Stomach (tissue), 9 donors: ENCODE results near the gene PRKN. TPM values are rescaled to one million over a fixed set of nuclear protein-coding genes. Genes with fewer than 3 reads are reported as not detected.

Source experiments
- DNase-seq, 2 donors: peaks; one replicate each; pipeline versions ENCODE4 v3.0.0 to v3.0.0-alpha.2; 2013 to 2019
- H3K27ac ChIP-seq, 5 donors: fragments of 200-600 bp in 4 of 5; sonication (generic) in 4 of 5; one replicate each; pipeline ENCODE4 v1.5.1; 2013 to 2019; ENCODE audit warnings: mild to moderate bottlenecking in 1 of 5, moderate library complexity in 1 of 5
- H3K27me3 ChIP-seq, 3 donors: fragments of 200-600 bp; sonication (generic); one replicate each; pipeline ENCODE4 v1.5.1; 2017 to 2019; ENCODE audit warnings: mixed run types in 1 of 3
- H3K36me3 ChIP-seq, 4 donors: fragments of 200-600 bp; sonication (generic); 1 replicate in 3 of 4; 2 replicates in 1 of 4; pipeline ENCODE4 v1.5.1; 2016 to 2019
- H3K4me1 ChIP-seq, 4 donors: fragments of 200-600 bp; sonication (generic); one replicate each; pipeline ENCODE4 v1.5.1; 2016 to 2019
- H3K4me3 ChIP-seq, 4 donors: fragments of 200-600 bp; sonication (generic) in 3 of 4; one replicate each; pipeline ENCODE4 v1.5.1; 2016 to 2019; ENCODE audit warnings: mild to moderate bottlenecking in 1 of 4
- H3K9me3 ChIP-seq, 4 donors: fragments of 200-600 bp; sonication (generic); one replicate each; pipeline ENCODE4 v1.5.1; 2016 to 2019
- EP300 ChIP-seq: sonication (generic); formaldehyde crosslinking; IDR thresholded peaks from one replicate; pipeline ENCODE4 v1.6.1; 2017; ENCODE audit warnings: antibody characterized with exemption
- POLR2A ChIP-seq, 4 donors: fragments of 450-650 bp; IDR thresholded peaks; one replicate each; pipeline ENCODE4 v1.6.1; 2016; ENCODE audit warnings: antibody characterized with exemption in 4 of 4, control low read depth in 2 of 4, mild to moderate bottlenecking in 1 of 4, moderate library complexity in 1 of 4
- POLR2AphosphoS5 ChIP-seq, 3 donors: sonication (generic); formaldehyde crosslinking; IDR thresholded peaks; one replicate each; pipeline ENCODE4 v1.6.1; 2016; ENCODE audit warnings: antibody characterized with exemption in 3 of 3
- WGBS, 5 donors: extraction: QIAGEN DNeasy Blood & Tissue Kit in 3 of 5; methylation state at CpG; one replicate each; pipeline versions ENCODE4 v1.1.5 to v1.1.7; 2013 to 2018; 5-methylcytosine and 5-hydroxymethylcytosine counted together
- intact Hi-C: fragments of 100-400 bp; cut with DNase I; formaldehyde crosslinking; loops from one replicate; pipeline ENCODE4 v1.15.1; 2023; ENCODE audit warnings: low total_unique reads
- polyA plus RNA-seq, 3 donors: library from polyadenylated mRNA; stranded (reverse); fragments of 200-250 nt; gene quantifications; one replicate each; pipeline ENCODE4 v1.2.3, GENCODE V29; 2013
- total RNA-seq, 5 donors: library from RNA; depleted of rRNA; stranded (reverse); fragments of >200 nt; gene quantifications; one replicate each; pipeline versions ENCODE4 v1.1.0 to v1.2.3, GENCODE V29; 2014 to 2016
- TF ChIP-seq, protein P1 (sequence below), 7 experiments: fragments of 450-650 bp in 4 of 7; fragments of 200-600 bp in 3 of 7; sonication (generic) in 3 of 7; IDR thresholded peaks; one replicate each; pipeline ENCODE4 v1.5.1; 2016 to 2019; ENCODE audit warnings: antibody characterized with exemption in 7 of 7, control low read depth in 2 of 7, mild to moderate bottlenecking in 1 of 7
- donor health status: healthy with polysubstance abuse.
- donor health status: Bipolar disorder and iron deficiency.
- donor health status: healthy.

The PRKN gene
- total and polyA plus RNA-seq, 8 donors, result 0.68 to 19.8 (median 9.5) TPM

DNA sequence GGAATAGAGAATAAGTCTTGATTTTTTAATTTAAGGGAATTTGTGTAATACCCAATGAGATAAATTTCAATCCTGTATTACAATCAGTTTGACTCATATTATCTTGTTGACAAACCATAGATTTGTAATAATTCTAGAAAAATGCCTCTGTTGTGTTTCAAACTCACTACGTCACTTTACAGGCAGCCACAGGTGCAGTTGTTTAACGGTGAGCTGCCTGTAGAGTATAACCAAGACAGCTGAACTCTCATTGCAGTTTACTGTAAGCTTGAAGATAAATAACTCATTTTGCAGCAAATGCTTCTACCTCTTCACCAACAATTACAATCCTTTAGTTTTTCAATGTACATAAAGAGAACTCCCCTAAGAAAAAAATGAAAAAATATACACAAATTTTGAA lies 114.3 kb downstream of the PRKN start:
- WGBS, 5 donors, result 79 to 92% (median 86%) methylated on average over 2 of the region's 2 CpGs
- Histone ChIP-seq H3K4me1 (peaks cover 0 to 10% (median 5%) of the 10 kb centered on the region in 4 donors), H3K36me3 (no peaks in the 10 kb centered on the region), H3K27ac (no peak overlapping the region), H3K4me3 (no peak overlapping the region), H3K9me3 (no peaks in the 10 kb centered on the region), H3K27me3 (no peaks in the 10 kb centered on the region)
- DNase-seq, result no peak
- TF ChIP-seq POLR2A (IDR thresholded peaks at IDR 0.05) (no peak), EP300 (no peak), POLR2AphosphoS5 (IDR thresholded peaks at IDR 0.05) (no peak)
- TF ChIP-seq, protein P1, sequence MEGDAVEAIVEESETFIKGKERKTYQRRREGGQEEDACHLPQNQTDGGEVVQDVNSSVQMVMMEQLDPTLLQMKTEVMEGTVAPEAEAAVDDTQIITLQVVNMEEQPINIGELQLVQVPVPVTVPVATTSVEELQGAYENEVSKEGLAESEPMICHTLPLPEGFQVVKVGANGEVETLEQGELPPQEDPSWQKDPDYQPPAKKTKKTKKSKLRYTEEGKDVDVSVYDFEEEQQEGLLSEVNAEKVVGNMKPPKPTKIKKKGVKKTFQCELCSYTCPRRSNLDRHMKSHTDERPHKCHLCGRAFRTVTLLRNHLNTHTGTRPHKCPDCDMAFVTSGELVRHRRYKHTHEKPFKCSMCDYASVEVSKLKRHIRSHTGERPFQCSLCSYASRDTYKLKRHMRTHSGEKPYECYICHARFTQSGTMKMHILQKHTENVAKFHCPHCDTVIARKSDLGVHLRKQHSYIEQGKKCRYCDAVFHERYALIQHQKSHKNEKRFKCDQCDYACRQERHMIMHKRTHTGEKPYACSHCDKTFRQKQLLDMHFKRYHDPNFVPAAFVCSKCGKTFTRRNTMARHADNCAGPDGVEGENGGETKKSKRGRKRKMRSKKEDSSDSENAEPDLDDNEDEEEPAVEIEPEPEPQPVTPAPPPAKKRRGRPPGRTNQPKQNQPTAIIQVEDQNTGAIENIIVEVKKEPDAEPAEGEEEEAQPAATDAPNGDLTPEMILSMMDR (IDR thresholded peaks at IDR 0.05), result no peak
- intact Hi-C loops, result no loop called here

DNA sequence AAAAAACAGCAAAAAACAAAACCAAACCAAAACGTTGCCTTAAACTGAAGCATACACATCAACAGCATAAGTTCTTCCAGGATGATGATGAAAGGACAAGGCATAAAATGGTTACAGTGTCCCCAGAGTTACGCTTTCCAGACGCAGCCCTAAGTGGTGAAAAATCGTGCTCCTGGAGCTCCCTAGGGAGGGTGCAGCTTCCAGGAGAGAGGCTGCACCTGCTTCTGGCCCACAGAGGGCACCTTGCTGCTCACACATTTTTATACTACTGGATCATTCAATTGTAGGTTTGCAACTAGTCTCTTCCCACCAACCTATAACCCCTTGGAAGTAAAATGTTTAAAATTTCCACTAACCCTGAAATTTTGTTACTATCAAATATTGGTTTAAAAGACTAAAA lies 115.0 kb downstream of the PRKN start:
- intact Hi-C loops, result no loop called here
- H3K4me1 ChIP-seq, result peaks cover 0 to 10% (median 5%) of the 10 kb centered on the region in 4 donors
- WGBS, 5 donors, result 68 to 73% (median 71%) methylated on average over 4 of the region's 4 CpGs
- TF ChIP-seq, protein P1 (IDR thresholded peaks at IDR 0.05), result no peak
- TF ChIP-seq EP300 (no peak), POLR2AphosphoS5 (IDR thresholded peaks at IDR 0.05) (no peak), POLR2A (IDR thresholded peaks at IDR 0.05) (no peak)
- no peaks in the 10 kb centered on the region for H3K27me3 ChIP-seq
- no peak for DNase-seq
- H3K4me3 ChIP-seq, result no peak overlapping the region
- H3K9me3 ChIP-seq, result no peaks in the 10 kb centered on the region
- H3K27ac ChIP-seq, result no peak overlapping the region
- no peaks in the 10 kb centered on the region for H3K36me3 ChIP-seq

DNA sequence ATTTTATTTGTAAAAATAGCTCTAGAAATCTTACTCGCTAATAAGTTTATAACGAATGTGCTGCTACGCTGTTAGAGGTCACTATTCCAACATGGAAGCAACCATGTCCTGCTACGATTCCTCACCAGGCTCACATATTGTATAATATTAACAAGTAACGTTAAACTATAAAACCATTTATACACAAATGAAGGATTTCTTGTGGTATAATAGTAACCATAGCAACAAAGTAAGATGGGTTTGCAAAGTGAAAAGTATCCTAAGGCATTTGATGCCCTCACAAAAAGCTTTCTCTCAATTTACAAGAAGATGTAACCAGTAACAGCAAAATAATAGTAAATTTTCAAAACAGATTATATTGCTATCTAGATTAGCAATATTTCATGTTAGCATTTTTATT lies 117.2 kb downstream of the PRKN start:
- Histone ChIP-seq H3K27ac (no peak overlapping the region), H3K4me3 (no peak overlapping the region), H3K9me3 (no peaks in the 10 kb centered on the region), H3K4me1 (peaks cover 0 to 8% (median 2%) of the 10 kb centered on the region in 4 donors), H3K27me3 (no peaks in the 10 kb centered on the region), H3K36me3 (no peaks in the 10 kb centered on the region)
- TF ChIP-seq POLR2A (IDR thresholded peaks at IDR 0.05) (no peak), EP300 (no peak), POLR2AphosphoS5 (IDR thresholded peaks at IDR 0.05) (no peak)
- TF ChIP-seq, protein P1 (IDR thresholded peaks at IDR 0.05), result no peak
- DNase-seq, result no peak
- WGBS, 5 donors, result 93 to 97% (median 95%) methylated on average over 5 of the region's 5 CpGs
- intact Hi-C loops, result no loop called here

DNA sequence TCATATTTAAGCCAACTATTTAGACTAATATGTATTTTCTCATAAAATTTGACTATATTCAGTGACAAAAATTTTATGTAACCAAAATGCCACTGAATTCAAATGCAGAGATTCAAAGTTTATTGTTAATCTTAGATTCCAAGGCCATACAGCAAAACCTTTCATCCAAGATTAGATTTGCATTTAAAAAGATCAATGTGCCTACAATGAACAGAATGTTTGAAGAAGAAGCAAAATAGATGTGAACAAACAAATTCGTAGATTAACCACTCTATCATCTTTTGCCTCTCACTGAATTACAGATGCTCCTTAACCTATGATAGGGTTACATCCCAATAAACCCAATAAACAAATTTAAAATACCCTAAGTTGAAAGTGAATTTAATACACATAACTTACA lies 121.7 kb downstream of the PRKN start:
- Histone ChIP-seq H3K27me3 (no peaks in the 10 kb centered on the region), H3K4me1 (no peaks in the 10 kb centered on the region), H3K27ac (no peak overlapping the region), H3K9me3 (no peaks in the 10 kb centered on the region), H3K36me3 (no peaks in the 10 kb centered on the region), H3K4me3 (no peak overlapping the region)
- DNase-seq, result no peak
- intact Hi-C loops, result no loop called here
- WGBS, 5 donors, result 68 to 92% (median 70%) methylated on average over 1 of the region's 1 CpG
- TF ChIP-seq EP300, result no peak
- TF ChIP-seq, protein P1 (IDR thresholded peaks at IDR 0.05), result no peak
- TF ChIP-seq POLR2A (IDR thresholded peaks at IDR 0.05), result no peak
- TF ChIP-seq POLR2AphosphoS5 (IDR thresholded peaks at IDR 0.05), result no peak
